ENCODE data around the gene ZNF408.
"Not testable (repeated sequence)": the region's sequence is repeated elsewhere in the genome, so short reads cannot be mapped to it uniquely, and the experiment has no call there.

The ZNF408 gene

GRCh38 chr11:46711303-46711702, 10.5 kb downstream of the ZNF408 start:
- TF ChIP-seq POLR2AphosphoS5 (IDR thresholded peaks at IDR 0.05; ENCODE audit: borderline replicate concordance, low read depth, low read length), result no peak
- TF ChIP-seq FOXP2 (optimal IDR thresholded peaks at IDR 0.05; ENCODE audit: control extremely low read depth, extremely low read length, insufficient read depth), result no peak
- no peak for TF ChIP-seq EZH2 (IDR thresholded peaks at IDR 0.05)
- no peak overlapping the region for H3K27ac ChIP-seq

GRCh38 chr11:46712874-46713576, 12.2 kb downstream of the ZNF408 start:
- H3K27ac ChIP-seq, result no peak overlapping the region
- no peak overlapping the region for H3K4me3 ChIP-seq
- DNase-seq (ENCODE audit: low read depth, low spot score), result no peak
- TF ChIP-seq EZH2 (IDR thresholded peaks at IDR 0.05), result no peak
- TF ChIP-seq FOXP2 (optimal IDR thresholded peaks at IDR 0.05; ENCODE audit: control extremely low read depth, extremely low read length, insufficient read depth), result no peak
- no peak for TF ChIP-seq POLR2AphosphoS5 (IDR thresholded peaks at IDR 0.05; ENCODE audit: borderline replicate concordance, low read depth, low read length)
- H3K9ac ChIP-seq (ENCODE audit: insufficient read length), result no peak overlapping the region
- no peaks in the 10 kb centered on the region for H3K9me3 ChIP-seq (ENCODE audit: low read depth, low read length)
- no peaks in the 10 kb centered on the region for H3K36me3 ChIP-seq (ENCODE audit: insufficient read depth, low read length)

More at GRCh38 chr11:46711303-46711702, 10.5 kb downstream of the ZNF408 start:
- H3K4me3 ChIP-seq, result no peak overlapping the region
- H3K36me3 ChIP-seq (ENCODE audit: insufficient read depth, low read length), result no peaks in the 10 kb centered on the region
- no peak overlapping the region for H3K9ac ChIP-seq (ENCODE audit: insufficient read length)
- DNase-seq (ENCODE audit: low read depth, low spot score), result no peak
- H3K9me3 ChIP-seq (ENCODE audit: low read depth, low read length), result no peaks in the 10 kb centered on the region

GRCh38 chr11:46717825-46718154, 17.0 kb downstream of the ZNF408 start:
- H3K9ac ChIP-seq (ENCODE audit: insufficient read length); H3K36me3 ChIP-seq (ENCODE audit: insufficient read depth, low read length); H3K9me3 ChIP-seq (ENCODE audit: low read depth, low read length); H3K4me3 ChIP-seq; H3K27ac ChIP-seq; DNase-seq (ENCODE audit: low read depth, low spot score): not testable (repeated sequence)

DNA sequence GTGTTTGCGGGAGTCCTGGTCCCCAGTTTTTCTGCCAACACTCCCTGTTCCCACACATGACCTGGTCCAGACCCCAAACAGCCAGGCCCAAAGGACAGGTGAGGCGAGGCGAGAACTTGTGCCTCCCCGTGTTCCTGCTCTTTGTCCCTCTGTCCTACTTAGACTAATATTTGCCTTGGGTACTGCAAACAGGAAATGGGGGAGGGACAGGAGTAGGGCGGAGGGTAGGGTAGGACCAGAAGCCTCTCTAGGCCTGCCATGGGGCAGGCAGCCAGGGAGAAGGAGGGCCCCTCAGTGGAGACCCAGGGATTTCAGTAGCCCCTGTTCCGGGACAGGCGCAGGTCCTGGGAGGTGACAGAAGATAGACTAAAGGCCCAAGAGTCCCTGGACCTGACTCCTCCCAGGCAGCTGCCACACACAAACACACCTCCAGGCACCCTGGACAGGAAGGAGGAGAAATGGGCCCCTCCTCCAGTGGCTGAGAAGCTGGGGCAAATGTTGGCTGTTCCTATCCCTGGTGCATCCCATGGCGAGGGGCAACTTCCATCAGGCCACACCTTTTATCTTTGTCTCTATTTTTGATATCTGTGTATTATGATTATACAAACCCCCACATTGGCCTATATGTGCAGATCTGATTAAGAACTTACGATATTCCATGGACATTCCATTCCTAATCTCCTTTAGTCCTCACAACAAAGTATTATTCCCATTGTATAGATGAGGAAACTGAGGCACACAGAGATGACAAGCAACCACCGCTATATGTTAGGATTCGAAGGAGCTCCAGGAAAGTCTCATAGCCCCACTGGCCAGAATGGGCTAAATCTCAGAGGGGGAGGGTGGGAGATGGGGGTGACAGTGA, 17.6 kb downstream of the ZNF408 start:
- Histone ChIP-seq H3K9me3 (ENCODE audit: low read depth, low read length) (no peaks in the 10 kb centered on the region), H3K27ac (no peak overlapping the region), H3K4me3 (no peak overlapping the region), H3K36me3 (ENCODE audit: insufficient read depth, low read length) (no peaks in the 10 kb centered on the region), H3K9ac (ENCODE audit: insufficient read length) (no peak overlapping the region)
- TF ChIP-seq POLR2AphosphoS5 (IDR thresholded peaks at IDR 0.05; ENCODE audit: borderline replicate concordance, low read depth, low read length) (no peak), EZH2 (IDR thresholded peaks at IDR 0.05) (no peak), FOXP2 (optimal IDR thresholded peaks at IDR 0.05; ENCODE audit: control extremely low read depth, extremely low read length, insufficient read depth) (no peak)
- DNase-seq (ENCODE audit: low read depth, low spot score), result no peak

DNA sequence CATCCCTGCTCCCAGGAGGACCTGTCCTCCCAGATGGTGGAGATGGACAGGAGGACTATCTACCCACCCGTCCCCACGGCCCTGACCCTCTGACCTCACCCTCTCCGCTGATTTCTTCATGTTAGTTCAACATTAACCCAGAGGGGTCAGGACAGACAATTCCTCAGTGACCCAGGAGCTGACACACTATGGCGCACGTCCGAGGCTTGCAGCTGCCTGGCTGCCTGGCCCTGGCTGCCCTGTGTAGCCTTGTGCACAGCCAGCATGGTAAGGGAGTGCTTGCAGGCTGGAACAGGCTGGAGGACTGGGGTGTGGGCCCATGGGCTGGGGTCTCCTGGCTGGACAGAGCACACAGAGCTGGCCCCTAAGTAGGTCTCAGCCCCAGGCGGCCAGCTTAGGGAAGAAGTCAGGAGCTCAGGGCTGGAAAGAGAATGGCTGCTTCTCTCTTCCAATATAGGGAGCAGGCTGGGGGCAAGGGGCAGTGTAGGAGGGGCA, 18.3 kb downstream of the ZNF408 start, which contains the start of gene F2:
Gene F2, plus strand, starts transcription at position 166 of the 495 bp plus-strand sequence. Its CDS starts 23 bp downstream, at position 189.
- TF ChIP-seq FOXP2 (optimal IDR thresholded peaks at IDR 0.05; ENCODE audit: control extremely low read depth, extremely low read length, insufficient read depth) (no peak), POLR2AphosphoS5 (IDR thresholded peaks at IDR 0.05; ENCODE audit: borderline replicate concordance, low read depth, low read length) (no peak), EZH2 (IDR thresholded peaks at IDR 0.05) (no peak)
- H3K9ac ChIP-seq (ENCODE audit: insufficient read length), result no peak within 1 kb of the TSS
- H3K27ac ChIP-seq, result no peak within 1 kb of the TSS
- H3K36me3 ChIP-seq (ENCODE audit: insufficient read depth, low read length), result no peaks in the 10 kb centered on the region
- no peaks in the 10 kb centered on the region for H3K9me3 ChIP-seq (ENCODE audit: low read depth, low read length)
- no peak within 1 kb of the TSS for H3K4me3 ChIP-seq
- no peak for DNase-seq (ENCODE audit: low read depth, low spot score)

GRCh38 chr11:46719543-46720218, 18.9 kb downstream of the ZNF408 start:
- Histone ChIP-seq H3K9ac (ENCODE audit: insufficient read length) (no peak overlapping the region), H3K4me3 (no peak overlapping the region), H3K9me3 (ENCODE audit: low read depth, low read length) (no peaks in the 10 kb centered on the region), H3K36me3 (ENCODE audit: insufficient read depth, low read length) (no peaks in the 10 kb centered on the region), H3K27ac (no peak overlapping the region)
- TF ChIP-seq FOXP2 (optimal IDR thresholded peaks at IDR 0.05; ENCODE audit: control extremely low read depth, extremely low read length, insufficient read depth) (no peak), POLR2AphosphoS5 (IDR thresholded peaks at IDR 0.05; ENCODE audit: borderline replicate concordance, low read depth, low read length) (no peak), EZH2 (IDR thresholded peaks at IDR 0.05) (no peak)
- no peak for DNase-seq (ENCODE audit: low read depth, low spot score)

- no peak overlapping the region for H3K4me3 ChIP-seq
- DNase-seq (ENCODE audit: low read depth, low spot score), result no peak
- no peaks in the 10 kb centered on the region for H3K36me3 ChIP-seq (ENCODE audit: insufficient read depth, low read length)
- TF ChIP-seq POLR2AphosphoS5 (IDR thresholded peaks at IDR 0.05; ENCODE audit: borderline replicate concordance, low read depth, low read length) (no peak), FOXP2 (optimal IDR thresholded peaks at IDR 0.05; ENCODE audit: control extremely low read depth, extremely low read length, insufficient read depth) (no peak), EZH2 (IDR thresholded peaks at IDR 0.05) (no peak)
- no peaks in the 10 kb centered on the region for H3K9me3 ChIP-seq (ENCODE audit: low read depth, low read length)
- H3K9ac ChIP-seq (ENCODE audit: insufficient read length), result no peak overlapping the region
- no peak overlapping the region for H3K27ac ChIP-seq
Observed at GRCh38 chr11:46721286-46721685, 20.5 kb downstream of the ZNF408 start.

Measured in SK-N-MC (cell line).